ENCODE results near the gene LMAN2L.
"Not testable (repeated sequence)": the region's sequence is repeated elsewhere in the genome, so short reads cannot be mapped to it uniquely, and the experiment has no call there.

The LMAN2L gene

DNA sequence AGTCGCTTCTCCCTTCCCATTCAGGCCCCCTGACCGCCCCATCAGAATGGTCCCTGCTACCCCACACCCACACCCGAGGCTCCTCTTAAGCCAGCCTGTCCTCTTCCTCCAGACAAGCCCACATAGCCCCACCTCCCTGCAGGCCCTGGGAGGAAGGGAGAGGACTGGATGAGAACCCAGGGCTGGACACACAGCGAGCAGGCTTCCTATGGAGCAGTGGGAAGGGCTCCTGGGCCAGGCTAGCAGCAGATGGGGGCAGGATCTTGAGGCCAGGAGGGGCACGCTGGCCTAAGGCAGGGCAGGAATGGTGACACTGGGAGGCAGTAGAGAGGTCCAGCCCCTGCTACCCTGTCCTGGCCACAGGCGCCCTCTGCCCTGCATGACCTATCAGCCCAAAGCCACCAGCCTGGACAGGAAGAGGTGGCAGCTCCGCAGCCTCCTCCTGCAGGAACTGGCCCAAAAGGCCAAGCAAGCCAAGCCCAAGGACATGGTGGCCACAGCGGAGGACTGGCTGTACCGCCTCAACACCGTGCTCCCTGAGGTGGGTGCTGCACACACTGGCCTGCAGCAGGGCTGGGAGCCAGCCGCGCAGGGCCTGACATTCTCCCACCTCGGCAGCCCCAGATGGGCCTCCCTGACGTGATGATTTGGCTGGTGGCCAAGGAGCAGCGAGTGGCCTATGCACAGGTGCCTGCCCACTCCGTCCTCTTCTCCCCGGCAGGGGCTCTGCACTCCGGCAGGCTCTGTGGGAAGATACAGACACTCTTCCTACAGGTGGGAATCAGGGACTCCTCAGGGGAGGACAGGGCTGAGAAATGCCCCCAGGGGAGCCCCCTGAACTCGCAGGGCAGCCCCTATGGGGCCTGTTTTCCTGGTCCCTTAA is 54.0 kb downstream of the LMAN2L start:
- DNase-seq = peak; percentile 8

DNA sequence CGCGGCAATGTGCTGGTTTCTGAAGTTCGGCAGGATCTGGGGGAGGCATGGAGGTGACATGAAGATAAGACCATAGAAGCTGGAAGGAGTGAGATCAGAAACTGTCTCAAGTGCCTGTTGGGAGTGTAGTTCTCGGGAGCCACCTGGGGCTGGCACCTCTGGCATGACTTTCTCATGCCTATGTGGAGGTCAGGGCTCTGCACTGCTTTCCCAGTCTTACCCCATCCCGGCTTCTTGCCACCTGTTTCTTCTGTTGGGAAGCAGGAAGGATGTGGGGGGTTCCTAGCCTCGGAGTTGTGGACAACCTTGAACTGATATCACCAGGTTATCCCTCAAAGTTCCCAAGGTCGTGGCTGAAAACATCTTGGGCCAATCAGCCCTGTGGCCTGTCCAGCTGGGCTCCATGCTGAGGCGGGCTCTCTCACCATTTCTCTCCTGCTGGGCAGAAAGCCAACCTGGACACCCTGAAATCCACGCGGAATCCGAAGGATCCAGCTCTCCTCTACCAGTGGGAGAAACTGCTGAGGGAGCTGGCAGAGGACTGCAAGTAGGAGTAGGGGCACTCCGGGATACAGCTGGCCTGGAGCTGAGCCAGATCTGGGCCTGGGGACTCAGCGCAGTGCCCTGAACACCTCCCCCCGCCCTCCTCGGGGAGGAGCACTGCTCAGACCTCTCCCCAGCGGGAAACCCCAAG is 54.8 kb downstream of the LMAN2L start:
- DNase-seq = no peak

DNA sequence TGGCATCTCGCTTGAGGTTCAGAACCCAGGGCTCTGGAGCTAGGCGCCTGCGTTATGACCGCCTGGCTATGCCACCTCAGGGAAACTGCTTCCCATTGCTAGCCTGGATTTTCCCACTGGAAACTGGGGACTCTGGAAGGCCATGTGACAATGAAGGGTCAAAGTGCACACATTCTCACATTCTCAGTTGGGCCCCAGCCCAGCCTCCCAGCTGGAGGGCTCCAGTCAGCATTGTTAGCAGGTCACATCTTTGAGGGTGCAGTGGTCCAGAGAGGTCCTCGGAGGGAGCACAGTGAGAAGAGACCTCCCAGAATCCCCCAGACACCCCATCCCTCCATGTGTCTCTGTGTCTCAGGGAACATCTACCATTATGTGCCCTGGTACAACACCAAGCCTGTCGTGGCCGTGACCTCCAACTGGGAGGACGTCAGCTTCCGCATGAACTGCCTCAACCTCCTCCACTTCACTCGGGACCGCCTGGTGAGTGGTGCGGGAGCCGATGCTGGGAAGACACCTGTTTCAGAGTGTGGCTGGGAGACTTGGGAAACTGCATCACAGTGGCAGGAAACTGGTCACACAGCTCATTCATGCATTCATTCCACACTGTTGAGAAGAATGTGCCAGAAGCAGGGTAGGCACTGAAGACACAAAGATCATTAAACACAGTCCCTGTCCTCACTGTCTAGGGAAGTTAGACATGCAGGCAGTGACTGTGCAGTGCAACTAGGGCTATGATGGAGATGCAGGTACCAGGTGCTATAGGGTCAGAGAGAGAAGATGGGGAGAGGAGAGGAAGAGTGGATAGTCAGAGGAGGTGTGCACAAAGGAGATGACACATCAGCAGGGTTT is 55.7 kb downstream of the LMAN2L start:
- DNase-seq = no peak

DNA sequence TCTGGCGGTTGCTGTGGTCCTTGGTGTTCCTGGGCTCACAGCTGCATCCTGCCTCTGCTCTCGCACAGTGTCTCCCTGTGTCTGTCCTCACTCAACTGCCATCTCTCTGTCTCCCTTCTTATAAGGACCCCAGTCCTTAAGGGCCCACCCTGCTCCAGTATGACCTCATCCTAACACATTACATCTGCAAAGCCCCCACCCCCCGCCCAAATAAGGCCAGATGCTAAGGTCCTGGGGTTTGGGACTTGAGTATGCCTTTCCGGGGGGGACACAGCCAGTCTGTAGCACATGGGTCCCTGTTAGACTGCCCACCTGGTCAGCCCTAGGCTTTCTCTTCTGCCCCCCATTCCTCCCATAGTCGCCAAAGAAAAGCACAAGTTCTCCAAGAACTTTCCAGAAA is 56.6 kb downstream of the LMAN2L start:
- no peak for DNase-seq

- no peak for DNase-seq
These were observed 58.3 kb downstream of the LMAN2L start for GRCh38 chr2:96681540-96681939.

GRCh38 chr2:96680561-96681141 is 59.2 kb downstream of the LMAN2L start:
- DNase-seq = no peak

- no peak for DNase-seq
These were observed 60.0 kb downstream of the LMAN2L start for GRCh38 chr2:96679848-96680247.

DNA sequence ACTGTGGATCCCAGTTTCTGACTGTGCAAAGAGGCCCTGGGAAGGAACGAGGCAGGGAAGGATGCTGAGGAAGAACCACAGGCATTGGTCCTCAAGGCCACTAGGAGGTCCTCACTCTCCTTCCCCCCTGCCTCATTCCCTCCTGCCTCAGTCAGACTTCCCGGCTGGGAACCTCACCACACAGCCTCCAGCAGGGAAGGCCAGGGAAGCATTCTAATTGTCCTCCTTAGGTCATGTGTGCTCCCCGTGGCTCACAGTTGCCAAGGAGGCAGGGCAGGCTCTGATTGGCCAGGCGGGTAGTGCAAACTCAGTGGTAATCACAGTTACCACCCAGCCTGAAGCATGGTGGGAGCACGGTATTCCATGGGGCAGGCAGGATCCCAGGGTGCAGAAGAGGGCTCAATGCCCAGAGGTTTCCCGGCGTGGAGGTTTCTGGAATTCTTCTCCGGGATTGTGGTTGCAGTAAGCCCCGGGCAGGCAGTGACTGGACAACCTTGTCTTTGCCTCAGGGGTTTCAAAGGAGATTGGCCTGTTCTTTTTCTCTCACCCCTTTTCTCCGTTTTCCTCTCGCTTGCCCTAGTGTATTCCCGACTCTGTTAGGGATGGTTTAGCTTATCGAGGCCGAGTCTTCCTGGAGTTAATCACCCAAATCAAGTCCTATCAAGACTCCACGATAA is 70.2 kb downstream of the LMAN2L start:
- DNase-seq = no peak

DNA sequence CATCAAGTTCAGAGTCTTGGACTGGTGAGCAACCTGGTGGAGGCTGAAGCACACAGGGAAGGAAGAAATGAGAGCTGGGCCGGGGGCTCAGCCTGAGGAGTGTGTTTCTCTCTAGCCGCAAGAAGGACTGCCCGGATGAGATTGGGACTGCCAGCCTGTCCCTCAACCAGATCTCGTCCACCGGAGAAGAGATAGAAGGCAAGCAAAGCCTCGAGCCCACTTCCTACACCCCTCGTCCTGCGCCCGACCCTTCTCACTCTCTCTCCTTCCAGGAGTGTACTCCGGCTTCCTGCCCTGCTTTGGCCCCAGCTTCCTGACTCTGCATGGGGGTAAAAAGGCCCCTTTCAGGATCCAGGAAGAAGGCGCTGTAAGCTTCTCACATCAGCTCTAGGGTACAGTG is 71.1 kb downstream of the LMAN2L start:
- no peak for DNase-seq

DNA sequence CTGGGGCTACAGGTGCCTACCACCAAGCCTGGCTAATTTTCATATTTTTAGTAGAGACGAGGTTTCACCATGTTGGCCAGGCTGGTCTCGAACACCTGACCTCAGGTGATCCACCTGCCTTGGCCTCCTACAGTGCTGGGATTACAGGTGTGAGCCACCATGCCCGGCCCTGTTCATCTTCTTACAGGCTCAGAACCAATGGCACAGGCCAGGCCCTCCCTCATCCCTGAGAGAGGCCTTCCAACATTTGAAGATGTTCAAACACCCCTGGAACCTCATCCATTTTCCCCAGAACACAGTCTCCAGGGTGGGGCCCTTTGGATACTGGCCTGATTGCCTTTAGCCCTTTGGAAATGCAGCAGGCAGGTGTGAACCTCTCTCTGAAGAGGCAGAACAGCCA is 74.1 kb downstream of the LMAN2L start:
- DNase-seq = not testable (repeated sequence)

DNA sequence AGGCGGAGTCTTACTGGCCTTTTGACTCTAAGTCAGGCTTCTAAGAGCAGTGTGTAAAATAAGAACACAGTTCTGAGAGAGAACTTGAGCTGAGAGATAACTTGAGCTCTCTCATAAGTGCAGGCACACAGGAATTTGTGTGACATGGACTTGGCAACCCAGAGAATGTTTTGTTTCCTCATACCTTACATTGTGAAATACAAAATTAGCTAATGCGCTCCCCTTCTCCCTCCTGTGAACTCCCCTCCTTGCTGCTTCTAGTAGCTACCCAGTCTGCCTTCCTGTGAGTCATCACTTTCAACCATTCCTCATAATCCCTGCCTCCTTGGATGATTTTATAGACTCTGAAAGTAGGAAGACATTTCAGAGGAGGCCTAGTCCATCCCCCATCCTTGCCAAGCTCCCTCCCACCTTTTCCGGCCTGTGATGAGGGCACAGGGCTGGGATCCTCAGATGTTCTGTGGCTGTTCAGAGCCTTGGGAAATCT is 74.7 kb downstream of the LMAN2L start:
- no peak for DNase-seq

DNA sequence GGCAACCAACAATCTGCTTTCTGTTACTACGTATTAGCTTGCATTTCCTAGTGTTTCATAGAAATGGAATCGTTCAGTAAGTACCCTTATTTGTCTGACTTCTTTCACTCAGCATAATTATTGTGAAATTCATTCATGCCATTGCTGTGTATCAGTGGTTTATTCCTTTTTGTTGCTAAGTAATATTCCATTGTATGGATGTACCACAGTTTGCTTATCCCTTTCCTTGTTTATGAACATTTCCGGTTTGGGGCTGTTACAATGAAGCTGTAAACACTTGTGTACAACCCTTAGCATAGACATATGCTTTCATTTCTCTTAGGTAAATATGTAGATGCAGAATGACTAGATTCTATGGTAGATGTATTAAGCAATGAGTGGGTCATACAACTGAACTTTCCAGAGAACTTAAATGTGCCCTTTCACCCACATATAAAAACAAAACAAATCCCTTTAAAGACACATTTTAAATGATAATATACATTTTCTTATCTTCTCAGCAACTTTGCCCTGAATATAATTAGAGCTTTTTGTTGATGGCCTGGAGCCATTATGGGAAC is 75.4 kb downstream of the LMAN2L start:
- no peak for DNase-seq

DNA sequence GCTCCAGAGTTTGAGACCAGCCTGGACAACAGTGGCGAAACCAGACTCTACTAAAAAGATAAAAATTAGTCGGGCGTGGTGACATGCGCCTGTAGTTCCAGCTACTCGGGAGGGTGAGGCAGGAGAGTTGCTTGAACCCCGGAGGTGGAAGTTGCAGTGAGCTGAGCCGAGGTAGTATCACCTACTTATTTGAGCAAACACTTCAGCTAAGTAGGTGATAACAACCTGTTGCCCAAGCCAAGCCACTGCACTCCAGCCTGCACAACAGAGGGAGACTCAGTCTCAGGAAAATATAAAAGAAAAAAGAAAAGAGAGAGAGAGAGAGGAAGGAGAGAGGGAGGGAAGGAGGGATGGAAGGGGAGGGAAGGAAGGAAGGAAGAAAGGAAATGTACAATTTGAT is 76.0 kb downstream of the LMAN2L start:
- DNase-seq = peak; percentile 10

DNA sequence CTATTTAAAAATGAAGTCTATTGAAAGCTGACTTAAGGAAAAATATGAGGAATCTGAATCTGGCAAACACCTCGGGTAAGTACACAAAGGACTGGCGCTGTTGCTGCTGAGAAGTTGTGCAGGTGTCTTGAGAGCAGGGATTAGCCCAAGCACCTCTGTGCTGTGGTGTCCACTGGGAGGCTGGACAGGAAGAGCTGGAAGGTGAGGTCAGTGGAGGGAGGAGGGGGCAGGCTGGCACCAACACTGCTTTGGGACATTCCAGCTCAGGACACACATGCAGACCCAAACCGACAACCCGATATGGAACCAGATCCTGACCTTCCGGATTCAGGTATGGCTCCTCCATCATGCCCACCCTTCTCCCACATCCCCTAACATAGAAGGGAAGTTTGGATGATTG is 76.7 kb downstream of the LMAN2L start:
- no peak for DNase-seq

DNA sequence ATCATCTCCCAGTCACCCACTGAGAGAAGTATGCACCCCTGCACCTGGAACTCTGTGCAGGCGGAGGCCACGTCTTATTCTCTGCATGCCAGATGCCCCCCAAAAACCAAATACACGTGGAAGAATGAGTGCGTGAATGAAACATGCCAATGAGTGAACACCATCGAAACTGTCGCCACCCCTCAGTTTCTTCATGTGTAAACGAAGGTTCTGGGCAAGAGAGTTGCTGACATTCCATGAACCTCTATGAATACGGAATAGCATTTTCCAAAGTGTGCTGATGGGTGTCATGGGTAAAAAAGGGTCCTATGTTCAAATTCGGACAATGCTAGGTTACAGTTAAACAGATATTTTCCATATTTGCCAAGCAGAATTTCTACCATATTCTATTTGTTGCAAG is 77.5 kb downstream of the LMAN2L start:
- no peak for DNase-seq

DNA sequence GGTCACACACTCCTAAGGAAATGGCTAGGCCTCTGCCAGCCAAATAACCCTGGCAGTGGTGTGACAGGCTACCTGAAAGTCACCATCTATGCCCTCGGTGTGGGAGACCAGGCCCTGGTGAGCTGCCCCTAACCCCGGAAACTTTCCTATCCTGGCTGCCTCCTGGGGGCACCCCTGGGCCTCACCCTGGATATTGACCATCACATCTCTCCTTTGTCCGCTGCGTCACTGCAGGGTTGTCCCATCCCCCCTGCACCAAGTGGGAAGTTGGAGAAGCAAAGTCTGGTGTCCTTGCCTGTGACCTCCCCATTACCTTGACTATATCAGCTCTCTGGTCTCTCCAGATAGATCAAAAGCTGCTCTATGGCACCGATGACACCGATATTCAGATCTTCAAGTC is 78.5 kb downstream of the LMAN2L start:
- DNase-seq = no peak

GRCh38 chr2:96656540-96656939 is 83.3 kb downstream of the LMAN2L start:
- no peak for DNase-seq

Data from NCI-H2029 (cell line).